CD14-positive monocyte (primary cell): Measurements from ENCODE around the gene LCORL. TPM values are rescaled to one million over a fixed set of nuclear protein-coding genes. Genes with fewer than 3 reads are reported as not detected.

Experiments
- DNase-seq, 3 donors: peaks; one replicate each; pipeline ENCODE4 v3.0.0-alpha.2; 2011 to 2022
- H2AFZ ChIP-seq: 2 replicates; pipeline ENCODE4 v1.6.0; 2012; ENCODE audit warnings: mild to moderate bottlenecking, low read depth, low read length, inconsistent platforms; ENCODE audit not compliant: insufficient read depth, poor library complexity, severe bottlenecking
- H3K27ac ChIP-seq, 2 donors: 1 replicate in 1 of 2; 2 replicates in 1 of 2; pipeline ENCODE4 v1.5.1; 2012 to 2013; ENCODE audit warnings: low read length in 2 of 2, control low read depth in 1 of 2, inconsistent platforms in 1 of 2, low read depth in 1 of 2, mild to moderate bottlenecking in 1 of 2
- H3K27me3 ChIP-seq, 2 donors: one replicate each; pipeline versions ENCODE4 v1.6.0 to v1.6.1; 2011 to 2013; ENCODE audit warnings: low read length in 2 of 2; ENCODE audit not compliant: control insufficient read depth in 2 of 2, insufficient read depth in 2 of 2
- H3K36me3 ChIP-seq, 2 donors: replicated peaks in 1 of 2; 1 replicate in 1 of 2; 2 replicates in 1 of 2; pipeline versions ENCODE4 v1.5.1 to v1.6.1; 2012 to 2013; ENCODE audit warnings: low read length in 2 of 2, control low read depth in 1 of 2, inconsistent platforms in 1 of 2, mild to moderate bottlenecking in 1 of 2; ENCODE audit not compliant: insufficient read depth in 2 of 2, control insufficient read depth in 1 of 2
- H3K4me1 ChIP-seq, 2 donors: 1 replicate in 1 of 2; 2 replicates in 1 of 2; pipeline versions ENCODE4 v1.5.1 to v1.6.1; 2012 to 2013; ENCODE audit warnings: low read length in 2 of 2, control low read depth in 1 of 2, inconsistent platforms in 1 of 2, mild to moderate bottlenecking in 1 of 2, moderate library complexity in 1 of 2; ENCODE audit not compliant: insufficient read depth in 2 of 2, control insufficient read depth in 1 of 2
- H3K4me2 ChIP-seq: replicated peaks from 2 replicates; pipeline ENCODE3; 2012; ENCODE audit warnings: low read length, moderate library complexity, mild to moderate bottlenecking; ENCODE audit not compliant: poor library complexity, severe bottlenecking; ENCODE audit errors: extremely low read depth
- H3K4me3 ChIP-seq, 3 experiments: fragments of 200-600 bp in 1 of 3; sonication (generic) in 1 of 3; replicated peaks in 1 of 3; 1 replicate in 2 of 3; 2 replicates in 1 of 3; pipeline ENCODE4 v1.5.1; 2011 to 2013; ENCODE audit warnings: low read length in 3 of 3, mild to moderate bottlenecking in 3 of 3, control low read depth in 2 of 3, low read depth in 2 of 3, inconsistent platforms in 1 of 3, moderate library complexity in 1 of 3
- H3K79me2 ChIP-seq: 2 replicates; pipeline ENCODE4 v1.6.0; 2012; ENCODE audit warnings: mild to moderate bottlenecking, control low read depth, inconsistent platforms, low read length, moderate library complexity; ENCODE audit not compliant: insufficient read depth
- H3K9ac ChIP-seq: 2 replicates; pipeline ENCODE4 v1.6.0; 2017; ENCODE audit warnings: low read length, mild to moderate bottlenecking; ENCODE audit not compliant: insufficient read depth, poor library complexity, severe bottlenecking
- H3K9me3 ChIP-seq, 2 donors: replicated peaks in 1 of 2; 1 replicate in 1 of 2; 2 replicates in 1 of 2; pipeline versions ENCODE4 v1.5.1 to v1.6.1; 2012 to 2013; ENCODE audit warnings: low read length in 2 of 2, control low read depth in 1 of 2; ENCODE audit not compliant: control insufficient read depth in 1 of 2, insufficient read depth in 1 of 2
- H4K20me1 ChIP-seq: 2 replicates; pipeline ENCODE4 v1.6.0; 2012; ENCODE audit warnings: mild to moderate bottlenecking, low read length, control low read depth, moderate library complexity; ENCODE audit not compliant: insufficient read depth
- H3K27ac Mint-ChIP-seq, 7 donors: one replicate each; pipeline ENCODE4 v1.8.0; 2020; ENCODE audit warnings: mild to moderate bottlenecking in 7 of 7, mixed read lengths in 7 of 7, moderate library complexity in 6 of 7, inconsistent platforms in 2 of 7
- H3K27me3 Mint-ChIP-seq, 3 donors: one replicate each; pipeline ENCODE4 v1.8.0; 2021 to 2022; ENCODE audit warnings: low read depth in 3 of 3, mild to moderate bottlenecking in 3 of 3, mixed read lengths in 3 of 3, moderate library complexity in 3 of 3, inconsistent platforms in 1 of 3
- H3K36me3 Mint-ChIP-seq, 2 donors: one replicate each; pipeline ENCODE4 v1.8.0; 2020; ENCODE audit warnings: mixed read lengths in 2 of 2, inconsistent platforms in 1 of 2, mild to moderate bottlenecking in 1 of 2
- H3K4me1 Mint-ChIP-seq: one replicate; pipeline ENCODE4 v1.8.0; 2020; ENCODE audit warnings: mild to moderate bottlenecking, mixed read lengths
- H3K4me3 Mint-ChIP-seq, 2 donors: one replicate each; pipeline ENCODE4 v1.8.0; 2020; ENCODE audit warnings: mild to moderate bottlenecking in 2 of 2, mixed read lengths in 2 of 2, moderate library complexity in 1 of 2
- H3K9me3 Mint-ChIP-seq, 7 donors: one replicate each; pipeline ENCODE4 v1.8.0; 2020 to 2022; ENCODE audit warnings: mixed read lengths in 7 of 7, mild to moderate bottlenecking in 6 of 7, moderate library complexity in 6 of 7, inconsistent platforms in 2 of 7
- WGBS: methylation state at CpG from one replicate; pipeline ENCODE4 v1.1.5; 2013; ENCODE audit warnings: missing lambda C conversion rate; ENCODE audit not compliant: insufficient coverage; 5-methylcytosine and 5-hydroxymethylcytosine counted together
- intact Hi-C, 2 donors: fragments of 100-400 bp; cut with micrococcal nuclease; formaldehyde crosslinking; loops; one replicate each; pipeline versions ENCODE4 v1.15.0 to v1.15.1; 2023
- polyA plus RNA-seq, 3 donors: library from polyadenylated mRNA; depleted of rRNA in 1 of 3; unstranded in 2 of 3; stranded (reverse) in 1 of 3; fragments of 300-500 nt in 2 of 3; fragments of >200 nt in 1 of 3; fragmentation: Illumina TruSeq in 2 of 3; gene quantifications; 1 replicate in 2 of 3; 2 replicates in 1 of 3; pipeline ENCODE4 v1.2.3, GENCODE V29; 2012 to 2021
- TF ChIP-seq, protein P1 (sequence below): fragments of 200-600 bp; IDR thresholded peaks from one replicate; pipeline ENCODE4 v1.8.0; 2022; ENCODE audit warnings: antibody characterized with exemption, mild to moderate bottlenecking

The LCORL gene
- polyA plus RNA-seq, 3 donors: 3.1 to 19.1 (median 9.6) TPM

DNA sequence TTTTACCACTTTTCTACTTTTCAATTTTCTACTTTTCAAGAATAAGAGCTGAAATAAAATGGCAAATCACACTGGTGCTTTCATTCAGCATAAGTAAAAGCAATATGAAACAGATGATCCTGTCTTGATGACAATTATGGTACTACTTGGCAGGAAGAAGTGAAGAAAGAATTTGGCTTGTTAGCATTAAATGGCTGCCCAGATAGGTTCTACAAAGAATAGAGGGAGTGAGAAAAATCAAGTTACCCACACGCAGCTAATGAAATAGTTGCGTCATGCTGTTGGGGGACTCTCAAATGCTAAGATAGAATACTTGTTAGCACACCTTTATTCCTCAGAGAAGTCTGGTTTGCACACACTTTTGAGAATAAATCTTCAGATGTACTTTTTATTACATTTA, 12.5 kb upstream of the LCORL start:
- Histone ChIP-seq H3K4me2 (no peak overlapping the region), H3K4me1 (no peaks in the 10 kb centered on the region), H4K20me1 (no peaks in the 10 kb centered on the region), H2AFZ (no peak overlapping the region), H3K9me3 (no peaks in the 10 kb centered on the region), H3K79me2 (no peaks in the 10 kb centered on the region), H3K4me3 (no peak overlapping the region), H3K27ac (no peak overlapping the region), H3K36me3 (no peaks in the 10 kb centered on the region), H3K27me3 (no peaks in the 10 kb centered on the region), H3K9ac (no peak overlapping the region)
- intact Hi-C loops: no loop called here
- H3K4me1 Mint-ChIP-seq: peaks cover 4% of the 10 kb centered on the region
- WGBS: no CpG with 5 or more reads among the region's 2 CpGs
- no peak for DNase-seq
- H3K27ac Mint-ChIP-seq: no peak overlapping the region
- H3K27me3 Mint-ChIP-seq: peaks cover 0 to 2% (median 2%) of the 10 kb centered on the region in 3 donors
- no peaks in the 10 kb centered on the region for H3K36me3 Mint-ChIP-seq
- H3K4me3 Mint-ChIP-seq: no peak overlapping the region
- H3K9me3 Mint-ChIP-seq: peaks cover 2 to 10% (median 6%) of the 10 kb centered on the region in 7 donors
- TF ChIP-seq, protein P1, sequence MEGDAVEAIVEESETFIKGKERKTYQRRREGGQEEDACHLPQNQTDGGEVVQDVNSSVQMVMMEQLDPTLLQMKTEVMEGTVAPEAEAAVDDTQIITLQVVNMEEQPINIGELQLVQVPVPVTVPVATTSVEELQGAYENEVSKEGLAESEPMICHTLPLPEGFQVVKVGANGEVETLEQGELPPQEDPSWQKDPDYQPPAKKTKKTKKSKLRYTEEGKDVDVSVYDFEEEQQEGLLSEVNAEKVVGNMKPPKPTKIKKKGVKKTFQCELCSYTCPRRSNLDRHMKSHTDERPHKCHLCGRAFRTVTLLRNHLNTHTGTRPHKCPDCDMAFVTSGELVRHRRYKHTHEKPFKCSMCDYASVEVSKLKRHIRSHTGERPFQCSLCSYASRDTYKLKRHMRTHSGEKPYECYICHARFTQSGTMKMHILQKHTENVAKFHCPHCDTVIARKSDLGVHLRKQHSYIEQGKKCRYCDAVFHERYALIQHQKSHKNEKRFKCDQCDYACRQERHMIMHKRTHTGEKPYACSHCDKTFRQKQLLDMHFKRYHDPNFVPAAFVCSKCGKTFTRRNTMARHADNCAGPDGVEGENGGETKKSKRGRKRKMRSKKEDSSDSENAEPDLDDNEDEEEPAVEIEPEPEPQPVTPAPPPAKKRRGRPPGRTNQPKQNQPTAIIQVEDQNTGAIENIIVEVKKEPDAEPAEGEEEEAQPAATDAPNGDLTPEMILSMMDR: no peak

DNA sequence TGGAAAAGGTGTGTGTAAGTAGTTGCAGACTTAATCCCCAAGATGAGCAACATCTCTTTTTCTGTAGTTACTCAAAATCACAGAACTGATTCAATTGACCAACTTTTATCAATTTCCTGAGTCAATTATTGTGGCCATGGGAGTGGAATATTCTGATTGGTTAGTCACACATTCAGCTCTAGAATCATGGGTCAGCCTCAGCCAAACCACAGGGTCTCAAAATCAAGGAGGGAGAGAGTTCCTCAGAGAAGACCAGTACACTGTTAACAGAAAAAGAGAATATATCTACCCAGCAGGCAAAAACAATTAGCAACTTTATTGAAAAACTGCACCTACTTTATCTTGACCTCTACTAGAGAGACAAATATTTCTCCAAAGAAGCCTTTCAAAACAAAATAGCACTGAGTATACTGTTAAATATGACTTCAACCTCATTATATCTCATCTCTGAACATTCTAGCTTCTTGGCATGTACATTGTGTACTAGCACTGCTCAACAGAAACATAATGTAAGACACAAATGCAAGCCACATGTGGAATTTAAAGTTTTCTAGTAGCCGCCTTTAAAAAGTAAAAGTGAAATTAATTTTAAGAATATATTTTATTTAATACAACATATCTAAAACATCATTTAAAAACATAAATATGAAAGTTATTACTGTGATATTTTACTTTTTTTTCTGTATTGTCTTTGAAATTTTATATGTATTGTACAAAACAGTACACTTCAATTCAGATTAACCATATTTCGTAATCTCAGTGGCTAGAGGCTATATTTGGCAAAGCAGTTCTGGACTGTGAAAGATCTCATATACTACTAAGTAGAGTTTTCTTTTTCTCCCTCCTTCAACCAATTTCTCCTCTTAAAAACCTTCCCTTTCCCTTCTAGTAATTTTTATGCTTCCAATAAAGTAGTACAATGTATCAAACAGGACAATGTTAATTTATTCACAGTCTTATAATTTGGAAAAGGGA, 11.8 kb upstream of the LCORL start:
- Histone ChIP-seq H3K4me1 (no peaks in the 10 kb centered on the region), H3K9me3 (no peaks in the 10 kb centered on the region), H3K79me2 (no peaks in the 10 kb centered on the region), H3K4me2 (no peak overlapping the region), H3K36me3 (no peaks in the 10 kb centered on the region), H3K9ac (no peak overlapping the region), H2AFZ (no peak overlapping the region), H3K27ac (no peak overlapping the region), H3K4me3 (no peak overlapping the region), H3K27me3 (no peaks in the 10 kb centered on the region), H4K20me1 (no peaks in the 10 kb centered on the region)
- Mint-ChIP-seq H3K27ac (no peak overlapping the region), H3K9me3 (peaks cover 2 to 10% (median 6%) of the 10 kb centered on the region in 7 donors), H3K4me3 (no peak overlapping the region), H3K36me3 (no peaks in the 10 kb centered on the region), H3K27me3 (peaks cover 0 to 2% (median 2%) of the 10 kb centered on the region in 3 donors), H3K4me1 (peaks cover 2% of the 10 kb centered on the region)
- TF ChIP-seq, protein P1: no peak
- WGBS: no CpG with 5 or more reads among the region's 2 CpGs
- DNase-seq: no peak
- intact Hi-C loops: no loop called here
